WERI-Rb-1 (cell line): Measurements from ENCODE around the gene CECR2.

ENCODE experiments used
- DNase-seq: peaks from one replicate; pipeline ENCODE4 v3.0.0-alpha.2; 2020
- H3K27ac ChIP-seq: fragments of 250-450 bp; sonication (Bioruptor Pico); 2 replicates; pipeline ENCODE4 v1.5.1; 2020; ENCODE audit warnings: mild to moderate bottlenecking, moderate library complexity
- H3K27me3 ChIP-seq: fragments of 250-450 bp; sonication (Bioruptor Pico); 2 replicates; pipeline ENCODE4 v1.5.1; 2021; ENCODE audit warnings: mild to moderate bottlenecking, low read depth, moderate library complexity; ENCODE audit not compliant: insufficient read depth, severe bottlenecking
- H3K36me3 ChIP-seq: fragments of 250-450 bp; sonication (Bioruptor Pico); 2 replicates; pipeline ENCODE4 v1.5.1; 2020; ENCODE audit warnings: mild to moderate bottlenecking, moderate library complexity
- H3K4me3 ChIP-seq: 2 replicates; pipeline ENCODE4 v1.5.1; 2011; ENCODE audit warnings: low read depth, mild to moderate bottlenecking, control low read depth, low read length
- H3K9me3 ChIP-seq: fragments of 250-450 bp; sonication (Bioruptor Pico); 2 replicates; pipeline ENCODE4 v1.5.1; 2021; ENCODE audit warnings: mild to moderate bottlenecking, moderate library complexity; ENCODE audit not compliant: severe bottlenecking
- TF ChIP-seq, protein P1 (sequence below): IDR thresholded peaks from 2 replicates; pipeline ENCODE4 v1.5.1; 2011; ENCODE audit warnings: low read depth, mild to moderate bottlenecking, control low read depth, inconsistent platforms, low read length

Gene CECR2

GRCh38 chr22:17548010-17548755, 178.9 kb downstream of the CECR2 start:
- TF ChIP-seq, protein P1, sequence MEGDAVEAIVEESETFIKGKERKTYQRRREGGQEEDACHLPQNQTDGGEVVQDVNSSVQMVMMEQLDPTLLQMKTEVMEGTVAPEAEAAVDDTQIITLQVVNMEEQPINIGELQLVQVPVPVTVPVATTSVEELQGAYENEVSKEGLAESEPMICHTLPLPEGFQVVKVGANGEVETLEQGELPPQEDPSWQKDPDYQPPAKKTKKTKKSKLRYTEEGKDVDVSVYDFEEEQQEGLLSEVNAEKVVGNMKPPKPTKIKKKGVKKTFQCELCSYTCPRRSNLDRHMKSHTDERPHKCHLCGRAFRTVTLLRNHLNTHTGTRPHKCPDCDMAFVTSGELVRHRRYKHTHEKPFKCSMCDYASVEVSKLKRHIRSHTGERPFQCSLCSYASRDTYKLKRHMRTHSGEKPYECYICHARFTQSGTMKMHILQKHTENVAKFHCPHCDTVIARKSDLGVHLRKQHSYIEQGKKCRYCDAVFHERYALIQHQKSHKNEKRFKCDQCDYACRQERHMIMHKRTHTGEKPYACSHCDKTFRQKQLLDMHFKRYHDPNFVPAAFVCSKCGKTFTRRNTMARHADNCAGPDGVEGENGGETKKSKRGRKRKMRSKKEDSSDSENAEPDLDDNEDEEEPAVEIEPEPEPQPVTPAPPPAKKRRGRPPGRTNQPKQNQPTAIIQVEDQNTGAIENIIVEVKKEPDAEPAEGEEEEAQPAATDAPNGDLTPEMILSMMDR, result no peak
- Histone ChIP-seq H3K9me3 (no peaks in the 10 kb centered on the region), H3K27ac (no peak overlapping the region), H3K36me3 (no peaks in the 10 kb centered on the region), H3K27me3 (no peaks in the 10 kb centered on the region), H3K4me3 (no peak overlapping the region)
- no peak for DNase-seq

- Histone ChIP-seq H3K27me3 (no peaks in the 10 kb centered on the region), H3K36me3 (no peaks in the 10 kb centered on the region), H3K4me3 (no peak overlapping the region), H3K27ac (no peak overlapping the region), H3K9me3 (no peaks in the 10 kb centered on the region)
- TF ChIP-seq, protein P1, result no peak
- no peak for DNase-seq
These were observed 179.4 kb downstream of the CECR2 start for GRCh38 chr22:17548756-17549035.

GRCh38 chr22:17549183-17549582, 179.9 kb downstream of the CECR2 start:
- Histone ChIP-seq H3K4me3 (no peak overlapping the region), H3K36me3 (no peaks in the 10 kb centered on the region), H3K9me3 (no peaks in the 10 kb centered on the region), H3K27ac (no peak overlapping the region), H3K27me3 (no peaks in the 10 kb centered on the region)
- TF ChIP-seq, protein P1, result no peak
- no peak for DNase-seq

DNA sequence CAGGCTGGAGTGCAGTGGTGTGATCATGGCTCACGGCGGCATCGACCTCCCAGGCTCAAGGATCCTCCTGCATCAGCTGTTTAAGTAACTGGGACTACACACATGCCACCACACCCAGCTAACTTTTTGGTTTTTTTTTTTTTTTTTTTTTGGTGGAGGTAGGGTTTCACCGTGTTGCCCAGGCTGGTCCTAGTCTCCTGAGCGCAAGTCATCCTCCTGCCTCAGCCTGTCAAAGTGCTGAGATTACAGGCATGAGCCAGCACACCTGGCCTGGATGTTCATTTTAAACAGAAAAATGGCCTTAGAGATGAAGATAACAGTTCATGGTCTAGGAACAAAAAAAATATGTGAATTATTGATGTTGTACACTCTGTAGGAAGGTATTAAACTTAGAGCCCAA, 180.4 kb downstream of the CECR2 start:
- H3K9me3 ChIP-seq, result no peaks in the 10 kb centered on the region
- no peak overlapping the region for H3K4me3 ChIP-seq
- no peaks in the 10 kb centered on the region for H3K27me3 ChIP-seq
- TF ChIP-seq, protein P1, result no peak
- DNase-seq, result no peak
- no peaks in the 10 kb centered on the region for H3K36me3 ChIP-seq
- no peak overlapping the region for H3K27ac ChIP-seq

- TF ChIP-seq, protein P1, result no peak
- DNase-seq, result no peak
- no peaks in the 10 kb centered on the region for H3K9me3 ChIP-seq
- H3K4me3 ChIP-seq, result no peak overlapping the region
- no peaks in the 10 kb centered on the region for H3K36me3 ChIP-seq
- no peaks in the 10 kb centered on the region for H3K27me3 ChIP-seq
- H3K27ac ChIP-seq, result no peak overlapping the region
These were observed 183.5 kb downstream of the CECR2 start for GRCh38 chr22:17552737-17553136.

DNA sequence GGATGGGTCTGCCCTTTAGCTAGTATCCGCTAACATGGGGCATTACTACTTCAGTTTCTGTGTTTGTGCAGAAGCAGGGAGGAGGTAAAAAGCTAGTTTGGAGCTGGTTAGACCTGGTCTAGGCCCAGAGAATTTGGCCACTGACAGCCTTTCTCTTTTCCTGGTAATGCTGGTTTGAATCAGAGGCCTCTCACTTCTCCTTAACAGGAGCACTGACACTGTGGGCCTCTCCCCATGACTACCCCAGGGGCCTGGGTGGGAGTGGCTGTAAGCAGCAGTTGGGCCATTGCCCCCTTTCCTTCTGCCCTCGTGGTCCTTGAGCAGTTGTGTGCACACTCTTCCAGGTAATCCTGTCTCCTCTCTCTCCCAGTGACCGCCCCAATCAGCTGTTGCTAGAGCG, 185.6 kb downstream of the CECR2 start:
- Histone ChIP-seq H3K36me3 (no peaks in the 10 kb centered on the region), H3K9me3 (no peaks in the 10 kb centered on the region), H3K27me3 (no peaks in the 10 kb centered on the region), H3K27ac (no peak overlapping the region), H3K4me3 (no peak overlapping the region)
- TF ChIP-seq, protein P1, result no peak
- peak; percentile 62 for DNase-seq
